ENCODE data around the gene CTSF. TPM values are rescaled to one million over a fixed set of nuclear protein-coding genes. Genes with fewer than 3 reads are reported as not detected.

CTSF gene
- total and polyA plus RNA-seq, 2 of the 13 experiments (the other 11 are each of a cell fraction or from before 2014, with no cell fraction given) = not detected

DNA sequence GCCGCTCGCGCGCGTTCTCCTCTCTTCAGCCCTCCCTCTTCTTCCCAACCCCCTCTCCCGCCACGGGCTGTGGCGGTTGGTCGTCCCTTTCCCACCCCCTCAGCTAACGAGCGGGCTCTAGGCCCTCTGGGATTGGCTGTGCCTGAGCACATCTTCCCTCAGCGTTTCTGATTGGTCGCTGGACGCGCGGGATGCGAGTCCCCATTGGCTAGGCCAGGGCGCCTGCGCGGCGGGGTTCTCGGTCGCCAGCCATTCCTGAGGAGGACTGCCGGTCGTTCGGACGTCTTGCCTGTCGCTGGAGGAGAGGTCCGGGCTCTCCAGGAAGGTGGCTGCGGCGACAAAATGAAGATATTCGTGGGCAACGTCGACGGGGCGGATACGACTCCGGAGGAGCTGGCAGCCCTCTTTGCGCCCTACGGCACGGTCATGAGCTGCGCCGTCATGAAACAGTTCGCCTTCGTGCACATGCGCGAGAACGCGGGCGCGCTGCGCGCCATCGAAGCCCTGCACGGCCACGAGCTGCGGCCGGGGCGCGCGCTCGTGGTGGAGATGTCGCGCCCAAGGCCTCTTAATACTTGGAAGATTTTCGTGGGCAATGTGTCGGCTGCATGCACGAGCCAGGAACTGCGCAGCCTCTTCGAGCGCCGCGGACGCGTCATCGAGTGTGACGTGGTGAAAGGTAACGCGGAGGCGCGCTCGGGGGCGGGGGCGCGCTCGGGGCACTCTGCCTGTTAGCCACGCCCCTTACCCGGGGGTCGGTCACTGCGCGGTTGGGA lies 48.2 kb upstream of the CTSF start, which contains the start of gene RBM14 (continued):
- TF ChIP-seq, protein P1, sequence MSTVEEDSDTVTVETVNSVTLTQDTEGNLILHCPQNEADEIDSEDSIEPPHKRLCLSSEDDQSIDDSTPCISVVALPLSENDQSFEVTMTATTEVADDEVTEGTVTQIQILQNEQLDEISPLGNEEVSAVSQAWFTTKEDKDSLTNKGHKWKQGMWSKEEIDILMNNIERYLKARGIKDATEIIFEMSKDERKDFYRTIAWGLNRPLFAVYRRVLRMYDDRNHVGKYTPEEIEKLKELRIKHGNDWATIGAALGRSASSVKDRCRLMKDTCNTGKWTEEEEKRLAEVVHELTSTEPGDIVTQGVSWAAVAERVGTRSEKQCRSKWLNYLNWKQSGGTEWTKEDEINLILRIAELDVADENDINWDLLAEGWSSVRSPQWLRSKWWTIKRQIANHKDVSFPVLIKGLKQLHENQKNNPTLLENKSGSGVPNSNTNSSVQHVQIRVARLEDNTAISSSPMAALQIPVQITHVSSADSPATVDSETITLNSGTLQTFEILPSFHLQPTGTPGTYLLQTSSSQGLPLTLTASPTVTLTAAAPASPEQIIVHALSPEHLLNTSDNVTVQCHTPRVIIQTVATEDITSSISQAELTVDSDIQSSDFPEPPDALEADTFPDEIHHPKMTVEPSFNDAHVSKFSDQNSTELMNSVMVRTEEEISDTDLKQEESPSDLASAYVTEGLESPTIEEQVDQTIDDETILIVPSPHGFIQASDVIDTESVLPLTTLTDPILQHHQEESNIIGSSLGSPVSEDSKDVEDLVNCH (CRISPR knock-in tag; IDR thresholded peaks at IDR 0.05) = 0 out of 2 replicates have a peak, but pooled peaks have one; percentile 24
- TF ChIP-seq KLF6 (CRISPR knock-in tag; IDR thresholded peaks at IDR 0.05) (peak; percentile 80; the same call in 1 of the 2 replicates), FOXA3 (CRISPR knock-in tag; IDR thresholded peaks at IDR 0.05) (no peak), IKZF4 (CRISPR knock-in tag; IDR thresholded peaks at IDR 0.05; ENCODE audit: borderline replicate concordance, low read depth, not compliant biosample characterization) (peak; percentile 15), GABPB1 (CRISPR knock-in tag; IDR thresholded peaks at IDR 0.05) (peak; percentile 65), WIZ (CRISPR knock-in tag; IDR thresholded peaks at IDR 0.05) (peak; percentile 86), GZF1 (CRISPR knock-in tag; IDR thresholded peaks at IDR 0.05) (no peak; the same call in 1 of the 2 replicates), ADNP (CRISPR knock-in tag; IDR thresholded peaks at IDR 0.05) (no peak), EP300 (IDR thresholded peaks at IDR 0.05; ENCODE audit: low read depth in 2 of 2, low read length in 2 of 2) (peak in 1 of 2 experiments; percentile 30; a peak in 1 of 4 replicates), EP300 (CRISPR knock-in tag; IDR thresholded peaks at IDR 0.05; ENCODE audit: borderline replicate concordance) (no peak), JUN (CRISPR knock-in tag; IDR thresholded peaks at IDR 0.05) (peak; percentile 42), PHB2 (IDR thresholded peaks at IDR 0.05; ENCODE audit: partially characterized antibody) (no peak), ZSCAN25 (CRISPR knock-in tag; IDR thresholded peaks at IDR 0.05) (peak; percentile 55; the same call in 1 of the 2 replicates), HNRNPK (IDR thresholded peaks at IDR 0.05; ENCODE audit: low read depth, low read length, poor library complexity, severe bottlenecking) (no peak), ZNF891 (CRISPR knock-in tag; IDR thresholded peaks at IDR 0.05) (0 out of 2 replicates have a peak, but pooled peaks have one; percentile 7), ZNF558 (CRISPR knock-in tag; IDR thresholded peaks at IDR 0.05; ENCODE audit: borderline replicate concordance) (no peak), ZNF883 (CRISPR knock-in tag; IDR thresholded peaks at IDR 0.05; ENCODE audit: not compliant biosample characterization) (peak; percentile 82), SSRP1 (CRISPR knock-in tag; IDR thresholded peaks at IDR 0.05) (peak; percentile 78), ZNF282 (IDR thresholded peaks at IDR 0.05; ENCODE audit: partially characterized antibody) (no peak), ZNF761 (CRISPR knock-in tag; conservative IDR thresholded peaks at IDR 0.05) (peak; percentile 92), NFYC (CRISPR knock-in tag; IDR thresholded peaks at IDR 0.05) (peak; percentile 99), ZNF589 (CRISPR knock-in tag; conservative IDR thresholded peaks at IDR 0.05) (peak; percentile 80), PAX8 (CRISPR knock-in tag; IDR thresholded peaks at IDR 0.05; ENCODE audit: borderline replicate concordance) (0 out of 2 replicates have a peak, but pooled peaks have one; percentile 79), ZNF441 (CRISPR knock-in tag; IDR thresholded peaks at IDR 0.05; ENCODE audit: borderline replicate concordance) (peak; percentile 66), KDM5A (IDR thresholded peaks at IDR 0.05; ENCODE audit: borderline replicate concordance, low read length) (peak; percentile 88; the same call in 1 of the 2 replicates), ZNF569 (CRISPR knock-in tag; IDR thresholded peaks at IDR 0.05; ENCODE audit: borderline replicate concordance) (0 out of 2 replicates have a peak, but pooled peaks have one; percentile 34), NFE2L1 (CRISPR knock-in tag; IDR thresholded peaks at IDR 0.05; ENCODE audit: borderline replicate concordance) (no peak; the same call in 1 of the 2 replicates)
- TF ChIP-seq, protein P2, sequence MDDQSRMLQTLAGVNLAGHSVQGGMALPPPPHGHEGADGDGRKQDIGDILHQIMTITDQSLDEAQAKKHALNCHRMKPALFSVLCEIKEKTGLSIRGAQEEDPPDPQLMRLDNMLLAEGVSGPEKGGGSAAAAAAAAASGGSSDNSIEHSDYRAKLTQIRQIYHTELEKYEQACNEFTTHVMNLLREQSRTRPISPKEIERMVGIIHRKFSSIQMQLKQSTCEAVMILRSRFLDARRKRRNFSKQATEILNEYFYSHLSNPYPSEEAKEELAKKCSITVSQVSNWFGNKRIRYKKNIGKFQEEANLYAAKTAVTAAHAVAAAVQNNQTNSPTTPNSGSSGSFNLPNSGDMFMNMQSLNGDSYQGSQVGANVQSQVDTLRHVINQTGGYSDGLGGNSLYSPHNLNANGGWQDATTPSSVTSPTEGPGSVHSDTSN (CRISPR knock-in tag; IDR thresholded peaks at IDR 0.05; ENCODE audit: borderline replicate concordance) = no peak
